Measurements from ENCODE around the gene MAGOH. TPM values are rescaled to one million over a fixed set of nuclear protein-coding genes. Genes with fewer than 3 reads are reported as not detected.

MAGOH gene
- total RNA-seq, 1 donor from 2014 or later, result 55.0 TPM

GRCh38 chr1:53281133-53281532 lies 42.8 kb upstream of the MAGOH start:
- no peaks in the 10 kb centered on the region for H3K27me3 Mint-ChIP-seq
- no peak overlapping the region for H3K4me3 Mint-ChIP-seq
- H3K36me3 Mint-ChIP-seq, result no peaks in the 10 kb centered on the region
- H3K4me1 Mint-ChIP-seq (ENCODE audit: unreplicated experiment), result peaks cover 5% of the 10 kb centered on the region
- DNase-seq (ENCODE audit: extremely low spot score, unreplicated experiment), result no peak
- TF ChIP-seq CTCF (conservative IDR thresholded peaks at IDR 0.05), result no peak
- H3K9me3 Mint-ChIP-seq, result no peaks in the 10 kb centered on the region
- H3K27ac Mint-ChIP-seq, result no peak overlapping the region

- no peak overlapping the region for H3K4me3 Mint-ChIP-seq
- H3K9me3 Mint-ChIP-seq, result no peaks in the 10 kb centered on the region
- peaks cover 5% of the 10 kb centered on the region for H3K4me1 Mint-ChIP-seq (ENCODE audit: unreplicated experiment)
- H3K27ac Mint-ChIP-seq, result no peak overlapping the region
- no peak for DNase-seq (ENCODE audit: extremely low spot score, unreplicated experiment)
- no peak for TF ChIP-seq CTCF (conservative IDR thresholded peaks at IDR 0.05)
- no peaks in the 10 kb centered on the region for H3K36me3 Mint-ChIP-seq
- no peaks in the 10 kb centered on the region for H3K27me3 Mint-ChIP-seq
These were observed 42.2 kb upstream of the MAGOH start for GRCh38 chr1:53280496-53280895.

- Mint-ChIP-seq H3K36me3 (no peaks in the 10 kb centered on the region), H3K27ac (no peak overlapping the region), H3K27me3 (no peaks in the 10 kb centered on the region), H3K9me3 (no peaks in the 10 kb centered on the region), H3K4me3 (no peak overlapping the region), H3K4me1 (ENCODE audit: unreplicated experiment) (peaks cover 5% of the 10 kb centered on the region)
- DNase-seq (ENCODE audit: extremely low spot score, unreplicated experiment), result no peak
- TF ChIP-seq CTCF (conservative IDR thresholded peaks at IDR 0.05), result no peak
These were observed 41.2 kb upstream of the MAGOH start for GRCh38 chr1:53279296-53280200.

- peak; percentile 80 for DNase-seq (ENCODE audit: extremely low spot score, unreplicated experiment)
These were observed 40.0 kb upstream of the MAGOH start for GRCh38 chr1:53278298-53278725.

GRCh38 chr1:53277326-53277725 lies 39.0 kb upstream of the MAGOH start:
- Mint-ChIP-seq H3K4me3 (no peak overlapping the region), H3K4me1 (ENCODE audit: unreplicated experiment) (peaks cover 14% of the 10 kb centered on the region), H3K27ac (no peak overlapping the region), H3K9me3 (no peaks in the 10 kb centered on the region), H3K27me3 (no peaks in the 10 kb centered on the region), H3K36me3 (no peaks in the 10 kb centered on the region)
- no peak for DNase-seq (ENCODE audit: extremely low spot score, unreplicated experiment)
- no peak for TF ChIP-seq CTCF (conservative IDR thresholded peaks at IDR 0.05)

More at GRCh38 chr1:53278298-53278725, 40.0 kb upstream of the MAGOH start:
- Mint-ChIP-seq H3K4me3 (no peak overlapping the region), H3K27me3 (no peaks in the 10 kb centered on the region), H3K36me3 (no peaks in the 10 kb centered on the region), H3K4me1 (ENCODE audit: unreplicated experiment) (peaks cover 8% of the 10 kb centered on the region), H3K9me3 (no peaks in the 10 kb centered on the region), H3K27ac (peak overlapping the region; percentile 40)
- peak; percentile 97 for TF ChIP-seq CTCF (conservative IDR thresholded peaks at IDR 0.05)
